Measurements from ENCODE around the gene RIN2. TPM values are rescaled to one million over a fixed set of nuclear protein-coding genes. Genes with fewer than 3 reads are reported as not detected.

Gene RIN2
- total and polyA plus RNA-seq, 4 donors, result 3.4 to 16.6 (median 6.3) TPM

DNA sequence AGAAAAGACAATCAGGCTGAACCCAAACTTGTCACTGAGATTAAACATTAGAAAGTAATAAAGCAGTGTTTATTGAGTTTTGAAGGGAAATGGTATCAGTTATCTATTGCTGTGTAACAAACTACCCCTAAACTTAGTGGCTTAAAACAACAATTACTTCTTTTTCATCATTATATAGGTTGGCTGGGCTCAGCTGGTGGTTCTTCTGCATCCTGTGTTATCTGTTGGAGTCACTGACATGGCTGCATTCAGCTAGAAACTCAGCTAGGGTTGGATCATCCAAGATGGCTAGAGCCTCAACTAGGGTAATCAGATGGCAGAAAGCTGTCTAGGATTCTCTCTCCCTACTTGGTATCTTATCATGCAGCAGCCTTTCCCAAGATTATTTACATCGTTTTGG is 12.5 kb upstream of the RIN2 start:
- TF ChIP-seq FOXA2 (IDR thresholded peaks at IDR 0.05), result no peak
- TF ChIP-seq NR2F2 (IDR thresholded peaks at IDR 0.05), result no peak
- no peak for TF ChIP-seq RXRA (IDR thresholded peaks at IDR 0.05)
- TF ChIP-seq CTCF (IDR thresholded peaks at IDR 0.05; ENCODE audit: low read depth, low read length, missing input control), result no peak
- TF ChIP-seq HNF4A (conservative IDR thresholded peaks at IDR 0.05), result no peak
- no peak for TF ChIP-seq YY1 (IDR thresholded peaks at IDR 0.05)
- no peak for TF ChIP-seq FOXA1 (IDR thresholded peaks at IDR 0.05)
- no peak for TF ChIP-seq GABPA (IDR thresholded peaks at IDR 0.05 in 1 of 2, conservative IDR thresholded peaks at IDR 0.05 in 1 of 2)
- WGBS, result 69% methylated on average over 1 of the region's 1 CpG

DNA sequence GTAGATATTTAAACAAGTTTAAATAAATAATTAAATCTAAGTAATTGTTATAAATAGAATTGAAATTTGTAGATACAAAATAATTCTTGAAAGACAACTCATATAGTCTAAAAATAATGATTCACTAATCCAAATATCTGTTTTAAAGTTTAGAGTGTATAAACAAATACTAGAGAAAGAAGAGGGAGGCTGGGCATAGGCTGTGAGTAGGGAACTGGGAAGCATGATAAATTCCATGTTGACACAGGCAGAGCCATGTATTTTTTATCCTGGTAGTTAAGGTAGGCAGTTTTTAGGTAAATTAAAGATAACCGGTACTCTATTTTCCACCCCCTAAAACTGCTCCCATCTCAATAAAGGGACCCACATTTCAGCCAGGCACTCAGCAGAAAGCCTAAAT is 11.7 kb upstream of the RIN2 start:
- Histone ChIP-seq H3K36me3 (ENCODE audit: control insufficient read depth in 4 of 4, insufficient read depth in 3 of 4, low read depth in 1 of 4, low read length in 3 of 4) (no peaks in the 10 kb centered on the region), H3K27me3 (ENCODE audit: control insufficient read depth in 4 of 4, insufficient read depth in 4 of 4, low read length in 3 of 4) (no peaks in the 10 kb centered on the region), H3K4me1 (ENCODE audit: control insufficient read depth in 4 of 4, insufficient read depth in 4 of 4, low read length in 3 of 4) (no peaks in the 10 kb centered on the region), H3K9me3 (ENCODE audit: control insufficient read depth in 4 of 4, low read length in 3 of 4) (peaks cover 0 to 2% (median 0%) of the 10 kb centered on the region in 4 donors), H3K9ac (ENCODE audit: low read depth in 1 of 2, low read length in 2 of 2) (no peak overlapping the region), H3K4me3 (ENCODE audit: low read depth in 1 of 3, low read length in 3 of 3) (no peak overlapping the region), H3K27ac (ENCODE audit: low read depth in 1 of 2, low read length in 2 of 2) (no peak overlapping the region)
- WGBS, result 98% methylated on average over 1 of the region's 1 CpG
- no peak for TF ChIP-seq CTCF (IDR thresholded peaks at IDR 0.05; ENCODE audit: low read depth, low read length, missing input control)
- TF ChIP-seq FOXA1 (IDR thresholded peaks at IDR 0.05), result no peak
- no peak for TF ChIP-seq RXRA (IDR thresholded peaks at IDR 0.05)
- TF ChIP-seq ZBTB33 (IDR thresholded peaks at IDR 0.05), result no peak
- no peak for TF ChIP-seq HNF4G (IDR thresholded peaks at IDR 0.05)
- no peak for TF ChIP-seq RAD21 (IDR thresholded peaks at IDR 0.05)
- TF ChIP-seq GABPA (IDR thresholded peaks at IDR 0.05 in 1 of 2, conservative IDR thresholded peaks at IDR 0.05 in 1 of 2), result no peak
- no peak for TF ChIP-seq REST (IDR thresholded peaks at IDR 0.05)
- TF ChIP-seq ATF3 (IDR thresholded peaks at IDR 0.05), result no peak
- no peak for TF ChIP-seq TAF1 (conservative IDR thresholded peaks at IDR 0.05)
- TF ChIP-seq SP1 (IDR thresholded peaks at IDR 0.05), result no peak
- no peak for DNase-seq (ENCODE audit: low spot score)

More for the DNA sequence above, 12.5 kb upstream of the RIN2 start:
- Histone ChIP-seq H3K4me1 (ENCODE audit: control insufficient read depth in 4 of 4, insufficient read depth in 4 of 4, low read length in 3 of 4) (no peaks in the 10 kb centered on the region), H3K27me3 (ENCODE audit: control insufficient read depth in 4 of 4, insufficient read depth in 4 of 4, low read length in 3 of 4) (no peaks in the 10 kb centered on the region), H3K27ac (ENCODE audit: low read depth in 1 of 2, low read length in 2 of 2) (no peak overlapping the region), H3K9ac (ENCODE audit: low read depth in 1 of 2, low read length in 2 of 2) (no peak overlapping the region), H3K36me3 (ENCODE audit: control insufficient read depth in 4 of 4, insufficient read depth in 3 of 4, low read depth in 1 of 4, low read length in 3 of 4) (no peaks in the 10 kb centered on the region), H3K9me3 (ENCODE audit: control insufficient read depth in 4 of 4, low read length in 3 of 4) (peaks cover 0 to 2% (median 0%) of the 10 kb centered on the region in 4 donors), H3K4me3 (ENCODE audit: low read depth in 1 of 3, low read length in 3 of 3) (no peak overlapping the region)
- no peak for DNase-seq (ENCODE audit: low spot score)

Measured in liver (tissue), 9 donors.